HG03025 (cell line): ENCODE results near the gene GPC2.
"Not testable (repeated sequence)": the region's sequence is repeated elsewhere in the genome, so short reads cannot be mapped to it uniquely, and the experiment has no call there.

Experiments used
- ATAC-seq: cut with Tn5 transposase; IDR thresholded peaks from one replicate; pipeline ENCODE4 v1.9.1; 2021; ENCODE audit warnings: mild to moderate bottlenecking, moderate library complexity; ENCODE audit not compliant: unreplicated experiment, low FRiP score

Gene GPC2

DNA sequence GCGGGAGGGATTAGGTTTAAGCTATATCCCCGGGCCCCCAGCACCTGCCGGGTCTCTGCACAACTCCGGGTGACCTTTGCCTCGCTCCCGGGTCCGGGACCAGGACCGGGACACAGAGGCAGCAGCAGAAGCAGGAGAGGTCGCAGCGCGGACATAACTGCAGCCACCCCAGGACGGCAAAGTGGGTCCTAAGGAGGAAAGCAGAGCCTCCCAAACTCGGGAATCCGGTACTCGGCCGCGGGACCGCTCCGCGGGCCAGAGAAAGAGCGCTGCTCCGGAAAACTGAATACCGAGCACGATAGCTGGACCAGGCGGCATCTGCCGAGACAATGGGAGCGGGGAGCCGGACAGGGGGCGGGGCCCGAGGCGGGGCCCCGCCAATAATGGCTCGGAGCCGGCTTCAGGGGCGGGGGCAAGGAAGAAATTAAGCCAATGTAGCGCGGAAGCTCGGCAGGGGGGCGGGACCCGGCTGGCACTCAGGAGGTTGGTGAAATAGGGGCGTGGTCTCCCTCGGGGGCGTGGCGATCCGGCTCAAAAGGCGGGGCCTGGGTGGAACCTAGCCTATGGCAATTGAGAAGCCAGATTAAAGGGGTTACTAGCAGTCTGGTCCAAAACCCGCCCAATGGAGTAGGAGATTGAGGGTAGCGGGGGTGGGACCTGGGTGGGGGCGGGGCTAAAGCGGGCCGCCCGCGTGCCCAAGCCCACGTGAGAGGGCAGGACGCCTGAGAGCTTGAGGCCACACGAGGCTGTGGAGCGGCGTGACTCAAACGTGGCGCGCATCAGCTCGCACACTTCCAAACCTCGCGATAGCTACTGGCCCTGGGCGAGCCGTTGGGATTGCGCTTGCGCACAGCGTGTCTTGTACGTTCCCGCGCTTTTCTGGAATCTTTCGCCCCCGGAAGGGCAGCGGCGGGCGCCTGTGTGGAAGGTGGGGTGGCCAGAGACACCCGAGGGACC is at the start of gene GPC2, which contains the start of gene STAG3:
GPC2 (minus strand) TSS at position 337 of the 957 bp plus-strand sequence; CDS start at position 155, 182 bp downstream.
STAG3 (plus strand) TSS at position 874 of the 957 bp plus-strand sequence. CDS start 2,639 bp downstream, outside the sequence.
- ATAC-seq: peak; percentile 75

- not testable (repeated sequence) for ATAC-seq
These were observed 47.7 kb upstream of the GPC2 start for GRCh38 chr7:100224891-100225290.

GRCh38 chr7:100223376-100223927 is 46.3 kb upstream of the GPC2 start:
- not testable (repeated sequence) for ATAC-seq

- no peak for ATAC-seq
These were observed 45.4 kb upstream of the GPC2 start for GRCh38 chr7:100222445-100223132.

GRCh38 chr7:100221767-100222444 is 44.7 kb upstream of the GPC2 start:
- ATAC-seq: no peak

- ATAC-seq: no peak
These were observed 44.1 kb upstream of the GPC2 start for GRCh38 chr7:100221231-100221718.

DNA sequence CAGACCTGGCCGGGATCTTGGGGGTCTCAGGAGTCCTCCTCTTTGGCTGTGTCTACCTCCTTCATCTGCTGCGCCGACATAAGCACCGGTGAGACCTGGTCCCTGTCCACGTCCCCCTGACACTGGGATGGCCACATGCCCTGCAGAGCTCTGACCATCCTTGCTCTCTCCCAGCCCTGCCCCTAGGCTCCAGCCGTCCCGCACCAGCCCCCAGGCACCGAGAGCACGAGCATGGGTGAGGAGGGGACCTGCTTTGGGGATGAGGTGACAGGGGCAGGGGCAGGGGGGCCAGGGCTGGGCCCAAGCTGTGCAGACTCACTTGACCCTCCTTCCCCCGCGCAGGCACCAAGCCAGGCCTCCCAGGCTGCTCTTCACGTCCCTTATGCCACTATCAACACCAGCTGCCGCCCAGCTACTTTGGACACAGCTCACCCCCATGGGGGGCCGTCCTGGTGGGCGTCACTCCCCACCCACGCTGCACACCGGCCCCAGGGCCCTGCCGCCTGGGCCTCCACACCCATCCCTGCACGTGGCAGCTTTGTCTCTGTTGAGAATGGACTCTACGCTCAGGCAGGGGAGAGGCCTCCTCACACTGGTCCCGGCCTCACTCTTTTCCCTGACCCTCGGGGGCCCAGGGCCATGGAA is 43.5 kb upstream of the GPC2 start:
- no peak for ATAC-seq

GRCh38 chr7:100219801-100220585 is 42.8 kb upstream of the GPC2 start, which contains the start of gene PVRIG:
TSS of gene PVRIG (plus strand) at chr7:100219949. CDS start at chr7:100219971, 22 bp downstream.
- not testable (repeated sequence) for ATAC-seq

- ATAC-seq: no peak
These were observed 42.1 kb upstream of the GPC2 start for GRCh38 chr7:100219271-100219737.

DNA sequence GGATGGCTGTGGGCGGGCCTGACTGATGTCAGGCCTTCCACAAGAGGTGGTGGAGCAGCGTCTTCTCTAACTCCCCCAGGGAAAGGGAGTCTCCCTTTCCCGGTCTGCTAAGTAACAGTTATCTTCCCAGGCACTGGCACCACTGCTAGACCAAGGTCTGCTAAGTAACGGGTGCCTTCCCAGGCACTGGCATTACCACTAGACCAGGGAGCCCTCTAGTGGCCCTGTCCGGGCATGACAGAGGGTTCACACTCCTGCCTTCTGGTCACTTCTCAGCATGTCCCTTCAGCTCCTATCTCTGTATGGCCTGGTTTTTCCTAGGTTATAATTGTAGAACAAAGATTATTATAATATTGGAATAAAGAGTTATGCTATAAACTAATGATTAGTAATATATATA is 40.8 kb upstream of the GPC2 start:
- ATAC-seq: not testable (repeated sequence)

- no peak for ATAC-seq
These were observed 38.7 kb upstream of the GPC2 start for GRCh38 chr7:100215895-100216294.

- not testable (repeated sequence) for ATAC-seq
These were observed 37.2 kb upstream of the GPC2 start for GRCh38 chr7:100214356-100214755.

DNA sequence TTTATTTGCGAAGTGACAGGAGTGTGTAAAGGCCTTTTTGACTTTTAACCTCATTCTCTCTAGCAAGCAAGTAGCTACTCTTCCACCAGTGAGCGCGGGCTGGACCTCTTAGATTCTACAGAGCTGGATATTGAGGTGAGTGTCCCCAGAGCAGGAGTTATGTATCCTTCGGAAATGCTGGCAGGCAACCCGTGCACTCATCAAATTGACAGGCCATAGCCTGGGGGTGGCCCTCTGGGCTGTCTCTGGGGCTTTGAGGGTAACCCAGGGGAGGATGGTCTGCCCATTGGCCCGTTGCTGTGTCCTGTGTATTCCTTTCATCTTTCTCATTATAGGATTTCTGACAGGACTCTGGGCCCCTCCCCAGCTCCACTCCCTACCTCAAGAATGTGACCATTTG is 36.5 kb upstream of the GPC2 start:
- no peak for ATAC-seq

DNA sequence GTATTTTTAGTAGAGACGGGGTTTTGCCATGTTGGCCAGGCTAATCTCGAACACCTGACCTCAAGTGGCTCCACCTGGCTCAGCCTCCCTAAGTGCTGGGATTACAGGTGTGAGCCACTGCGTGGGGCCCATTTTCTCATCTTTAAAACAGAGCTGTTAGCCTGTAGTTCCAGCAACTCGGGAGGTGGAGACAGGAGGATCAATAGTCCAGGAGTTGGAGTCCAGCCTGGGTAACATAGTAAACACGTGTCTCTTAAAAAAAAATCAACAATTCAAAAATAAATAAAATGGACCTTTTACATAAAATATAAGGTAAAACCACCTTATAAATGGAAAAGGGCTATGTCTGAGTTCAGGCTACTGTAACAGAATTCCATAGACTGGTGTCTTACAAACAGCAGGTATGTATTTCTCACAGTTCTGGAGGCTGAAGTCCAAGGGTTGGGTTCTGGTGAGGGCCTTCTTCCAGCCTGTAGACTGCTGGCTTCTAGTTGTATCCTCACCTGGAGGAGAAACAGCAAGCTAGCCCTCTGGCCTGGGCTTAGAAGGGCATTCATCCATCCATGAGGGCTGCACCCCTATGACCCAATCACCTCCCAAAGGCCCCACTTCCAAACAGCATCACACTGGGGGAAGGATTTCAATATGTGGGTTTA is 35.6 kb upstream of the GPC2 start:
- ATAC-seq: no peak

DNA sequence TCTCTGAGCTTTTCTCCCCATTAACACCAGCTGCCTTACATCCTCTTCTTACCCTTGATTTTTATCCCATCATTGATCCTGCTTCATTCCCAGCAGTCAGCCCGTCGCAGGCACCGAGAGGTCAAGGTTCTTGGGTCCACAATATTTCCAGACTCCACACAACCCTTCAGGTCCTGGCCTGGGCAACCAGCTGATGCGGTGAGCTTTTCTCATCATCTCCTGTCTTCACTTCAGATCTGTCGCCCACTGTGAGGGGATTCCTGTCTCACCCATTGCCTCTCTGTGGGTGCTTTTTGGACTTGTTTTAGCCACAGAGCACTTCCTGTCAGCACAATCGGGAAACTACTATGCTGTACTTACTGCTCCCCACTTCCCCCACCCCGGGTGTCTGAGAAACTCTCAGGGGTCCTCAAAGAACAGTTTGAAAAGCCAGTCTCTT is 34.2 kb upstream of the GPC2 start:
- ATAC-seq: no peak

- ATAC-seq: no peak
These were observed 33.6 kb upstream of the GPC2 start for GRCh38 chr7:100210805-100211204.

- ATAC-seq: no peak
These were observed 32.3 kb upstream of the GPC2 start for GRCh38 chr7:100209493-100209892.

GRCh38 chr7:100208911-100209408 is 31.8 kb upstream of the GPC2 start:
- ATAC-seq: no peak
